ENCODE results near the gene PTGER1. TPM values are rescaled to one million over a fixed set of nuclear protein-coding genes. Genes with fewer than 3 reads are reported as not detected.

The PTGER1 gene
- total and polyA plus RNA-seq, 4 donors = 0.11 to 0.63 (median 0.54) TPM; not detected in 1

DNA sequence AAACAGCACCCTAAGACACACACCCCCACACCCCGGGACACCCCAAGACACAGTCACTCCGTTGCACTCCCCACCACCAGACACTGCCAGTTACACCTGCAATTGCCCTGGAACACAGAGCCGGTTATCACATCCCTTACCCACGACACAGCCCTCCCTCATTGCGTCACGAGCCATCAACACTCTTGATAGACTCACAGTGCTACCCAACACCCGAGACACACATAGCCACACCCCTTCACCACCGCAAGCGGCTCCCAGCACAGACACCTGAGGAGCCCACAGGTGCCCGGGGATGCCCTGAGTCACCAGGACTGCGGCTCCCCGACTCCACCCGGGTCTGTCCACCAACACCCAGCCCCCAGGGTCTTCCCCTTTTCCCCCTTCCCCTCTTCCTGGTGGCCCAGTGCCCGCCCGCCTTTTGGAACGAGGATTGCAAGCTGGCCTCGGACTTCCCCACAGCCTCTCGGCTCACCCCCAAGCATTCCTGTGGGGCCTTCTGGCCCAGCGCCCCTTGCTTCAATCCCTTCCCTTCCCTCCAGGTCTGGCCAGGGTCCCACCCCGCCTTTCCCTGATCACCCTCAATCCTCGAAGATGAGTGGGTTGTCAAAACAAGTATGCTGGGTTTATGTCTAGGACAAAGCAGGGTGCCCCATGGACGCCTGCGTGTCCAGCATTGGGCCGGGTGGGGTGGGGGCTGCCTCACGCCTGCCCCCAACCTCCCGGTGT lies 1.7 kb upstream of the PTGER1 start:
- Histone ChIP-seq H3K36me3 (ENCODE audit: control insufficient read depth, insufficient read depth, low read length) (peaks cover 68% of the 10 kb centered on the region), H3K27ac (ENCODE audit: low read depth, low read length) (no peak overlapping the region), H3K27me3 (ENCODE audit: control insufficient read depth, insufficient read depth, low read length) (peaks cover 29% of the 10 kb centered on the region), H3K4me3 (ENCODE audit: low read depth, low read length) (no peak overlapping the region), H3K4me1 (ENCODE audit: control insufficient read depth, insufficient read depth, low read length) (peaks cover 42% of the 10 kb centered on the region), H3K9me3 (ENCODE audit: control insufficient read depth, insufficient read depth, low read length) (no peaks in the 10 kb centered on the region)
- WGBS (ENCODE audit: insufficient coverage) = 69% methylated on average over 22 of the region's 26 CpGs
- DNase-seq (ENCODE audit: low read depth in 4 of 6, low spot score in 6 of 6) = no peak

DNA sequence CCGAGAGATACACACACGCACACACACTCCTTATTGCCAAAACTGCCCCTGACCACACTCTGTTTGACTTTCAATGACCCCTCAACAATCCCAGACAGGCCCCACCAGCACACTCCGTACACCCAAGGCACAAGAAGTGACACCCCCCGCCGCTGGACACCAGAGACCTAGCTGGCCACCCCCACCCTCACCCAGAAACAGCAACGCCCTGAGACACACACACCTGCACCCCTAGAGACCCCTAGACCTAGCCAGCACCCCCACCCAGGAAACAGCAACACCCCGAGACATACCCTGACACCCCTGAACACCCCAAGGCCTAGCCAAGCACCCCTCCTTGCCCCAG lies 1.1 kb upstream of the PTGER1 start:
- no peak for DNase-seq (ENCODE audit: low read depth in 4 of 6, low spot score in 6 of 6)
- peaks cover 29% of the 10 kb centered on the region for H3K27me3 ChIP-seq (ENCODE audit: control insufficient read depth, insufficient read depth, low read length)
- H3K4me1 ChIP-seq (ENCODE audit: control insufficient read depth, insufficient read depth, low read length) = peaks cover 43% of the 10 kb centered on the region
- H3K27ac ChIP-seq (ENCODE audit: low read depth, low read length) = no peak overlapping the region
- peaks cover 69% of the 10 kb centered on the region for H3K36me3 ChIP-seq (ENCODE audit: control insufficient read depth, insufficient read depth, low read length)
- no peaks in the 10 kb centered on the region for H3K9me3 ChIP-seq (ENCODE audit: control insufficient read depth, insufficient read depth, low read length)
- H3K4me3 ChIP-seq (ENCODE audit: low read depth, low read length) = no peak overlapping the region
- WGBS (ENCODE audit: insufficient coverage) = 97% methylated on average over 4 of the region's 7 CpGs

DNA sequence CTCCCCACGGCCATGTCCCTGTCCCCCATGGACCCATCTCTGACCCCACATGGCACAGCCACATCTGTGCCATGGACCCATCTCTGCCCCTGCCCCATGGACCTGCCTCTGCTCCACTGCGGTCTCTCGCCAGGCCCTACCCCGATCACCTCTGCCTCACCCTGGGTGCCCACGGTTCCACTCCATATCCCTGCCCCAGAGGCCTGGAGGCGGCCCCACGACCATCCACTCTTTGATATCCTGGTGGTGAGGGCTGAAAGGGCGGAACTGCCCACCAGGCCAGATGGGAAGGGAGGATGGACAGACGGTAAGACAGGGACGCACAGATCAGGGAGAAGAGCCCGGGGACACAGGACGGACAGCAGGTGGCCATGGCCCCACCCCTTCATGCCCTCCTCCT lies 327 bp downstream of the PTGER1 start:
- Histone ChIP-seq H3K27ac (ENCODE audit: low read depth, low read length) (no peak overlapping the region), H3K36me3 (ENCODE audit: control insufficient read depth, insufficient read depth, low read length) (peaks cover 73% of the 10 kb centered on the region), H3K4me3 (ENCODE audit: low read depth, low read length) (no peak overlapping the region), H3K4me1 (ENCODE audit: control insufficient read depth, insufficient read depth, low read length) (peaks cover 43% of the 10 kb centered on the region), H3K9me3 (ENCODE audit: control insufficient read depth, insufficient read depth, low read length) (no peaks in the 10 kb centered on the region), H3K27me3 (ENCODE audit: control insufficient read depth, insufficient read depth, low read length) (peaks cover 29% of the 10 kb centered on the region)
- 59% methylated on average over 10 of the region's 12 CpGs for WGBS (ENCODE audit: insufficient coverage)
- no peak for DNase-seq (ENCODE audit: low read depth in 4 of 6, low spot score in 6 of 6)

DNA sequence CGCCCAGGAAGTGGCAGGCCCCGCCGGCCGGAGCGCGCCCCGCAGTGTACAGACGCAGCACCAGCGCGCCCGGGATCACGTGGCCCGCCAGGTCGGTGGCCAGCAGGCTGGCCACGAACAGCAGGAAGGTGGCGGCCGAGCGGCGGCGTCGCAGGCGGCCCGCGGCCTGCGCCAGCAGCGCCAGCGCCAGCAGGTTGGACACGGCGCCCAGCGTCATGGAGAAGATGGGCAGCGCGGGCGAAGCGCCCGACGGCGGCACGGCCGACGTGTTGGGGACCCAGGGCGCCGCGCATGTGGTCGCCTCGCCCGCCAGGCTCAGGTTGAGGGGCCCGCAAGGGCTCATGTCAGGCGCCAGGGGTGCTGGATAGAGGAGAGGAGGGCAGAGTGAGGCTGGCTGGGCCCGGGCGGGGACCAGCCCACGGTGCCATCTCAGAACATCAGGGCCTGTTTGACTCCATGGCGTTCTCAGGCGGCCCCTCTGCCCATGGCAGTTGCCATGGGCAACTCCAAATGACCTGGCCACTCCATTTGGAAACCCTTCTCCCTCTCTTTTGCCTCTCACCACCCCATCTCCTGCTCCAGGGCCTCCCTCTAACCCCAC lies 1.1 kb downstream of the PTGER1 start:
- Histone ChIP-seq H3K27ac (ENCODE audit: low read depth, low read length) (no peak overlapping the region), H3K4me1 (ENCODE audit: control insufficient read depth, insufficient read depth, low read length) (peaks cover 43% of the 10 kb centered on the region), H3K36me3 (ENCODE audit: control insufficient read depth, insufficient read depth, low read length) (peaks cover 73% of the 10 kb centered on the region), H3K4me3 (ENCODE audit: low read depth, low read length) (no peak overlapping the region), H3K27me3 (ENCODE audit: control insufficient read depth, insufficient read depth, low read length) (peaks cover 29% of the 10 kb centered on the region), H3K9me3 (ENCODE audit: control insufficient read depth, insufficient read depth, low read length) (no peaks in the 10 kb centered on the region)
- DNase-seq (ENCODE audit: low read depth in 4 of 6, low spot score in 6 of 6) = peak in 1 of 6 donors; percentile 38
- WGBS (ENCODE audit: insufficient coverage) = 14% methylated on average over 53 of the region's 53 CpGs

DNA sequence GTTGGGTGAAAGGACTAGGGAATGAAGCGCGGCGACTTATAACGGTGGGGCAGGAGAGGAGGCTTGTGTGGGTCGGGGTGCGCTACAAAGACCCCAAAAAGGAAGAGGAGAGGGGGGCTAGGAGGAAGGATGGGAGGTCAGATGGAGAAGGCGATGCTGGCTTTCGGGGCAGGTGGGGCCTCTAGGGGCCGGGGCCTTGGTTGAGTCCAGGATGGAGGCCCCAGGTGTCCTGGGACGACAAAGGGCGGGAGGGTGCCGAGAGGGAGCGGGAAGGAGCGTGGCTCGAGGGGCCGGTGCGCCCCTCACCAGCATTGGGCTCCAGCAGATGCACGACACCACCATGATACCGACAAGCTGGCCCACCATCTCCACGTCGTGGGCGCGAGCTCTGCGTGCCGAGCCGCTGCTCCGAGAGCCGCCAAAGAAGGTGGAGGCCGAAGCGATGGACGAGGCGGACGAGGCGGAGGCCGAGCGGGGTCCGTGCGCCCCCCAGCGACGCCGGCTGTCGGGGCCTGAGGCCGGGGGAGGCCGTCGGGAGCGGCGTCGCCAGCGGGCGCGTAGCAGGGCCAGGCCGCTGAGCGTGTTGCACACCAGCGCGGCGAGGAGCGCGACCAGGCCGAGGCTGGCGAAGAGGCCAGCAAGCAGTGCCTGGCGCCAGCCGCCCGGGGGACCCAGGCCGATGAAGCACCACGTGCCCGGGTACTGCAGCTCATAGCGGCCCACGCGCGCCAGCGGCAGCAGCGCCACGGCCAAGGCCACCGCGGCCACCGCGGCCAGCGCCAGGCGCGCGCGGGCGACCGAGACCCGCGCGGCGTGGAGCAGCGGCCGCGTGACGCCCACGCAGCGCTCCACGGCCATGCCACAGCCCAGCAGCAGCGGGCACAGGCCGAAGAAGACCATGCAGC lies 1.8 kb downstream of the PTGER1 start:
- H3K27ac ChIP-seq (ENCODE audit: low read depth, low read length) = no peak overlapping the region
- H3K9me3 ChIP-seq (ENCODE audit: control insufficient read depth, insufficient read depth, low read length) = no peaks in the 10 kb centered on the region
- peak in 2 of 6 donors; percentile 33 to 40 for DNase-seq (ENCODE audit: low read depth in 4 of 6, low spot score in 6 of 6)
- no peak overlapping the region for H3K4me3 ChIP-seq (ENCODE audit: low read depth, low read length)
- H3K27me3 ChIP-seq (ENCODE audit: control insufficient read depth, insufficient read depth, low read length) = peaks cover 29% of the 10 kb centered on the region
- peaks cover 73% of the 10 kb centered on the region for H3K36me3 ChIP-seq (ENCODE audit: control insufficient read depth, insufficient read depth, low read length)
- 6% methylated on average over 97 of the region's 97 CpGs for WGBS (ENCODE audit: insufficient coverage)
- H3K4me1 ChIP-seq (ENCODE audit: control insufficient read depth, insufficient read depth, low read length) = peaks cover 43% of the 10 kb centered on the region

DNA sequence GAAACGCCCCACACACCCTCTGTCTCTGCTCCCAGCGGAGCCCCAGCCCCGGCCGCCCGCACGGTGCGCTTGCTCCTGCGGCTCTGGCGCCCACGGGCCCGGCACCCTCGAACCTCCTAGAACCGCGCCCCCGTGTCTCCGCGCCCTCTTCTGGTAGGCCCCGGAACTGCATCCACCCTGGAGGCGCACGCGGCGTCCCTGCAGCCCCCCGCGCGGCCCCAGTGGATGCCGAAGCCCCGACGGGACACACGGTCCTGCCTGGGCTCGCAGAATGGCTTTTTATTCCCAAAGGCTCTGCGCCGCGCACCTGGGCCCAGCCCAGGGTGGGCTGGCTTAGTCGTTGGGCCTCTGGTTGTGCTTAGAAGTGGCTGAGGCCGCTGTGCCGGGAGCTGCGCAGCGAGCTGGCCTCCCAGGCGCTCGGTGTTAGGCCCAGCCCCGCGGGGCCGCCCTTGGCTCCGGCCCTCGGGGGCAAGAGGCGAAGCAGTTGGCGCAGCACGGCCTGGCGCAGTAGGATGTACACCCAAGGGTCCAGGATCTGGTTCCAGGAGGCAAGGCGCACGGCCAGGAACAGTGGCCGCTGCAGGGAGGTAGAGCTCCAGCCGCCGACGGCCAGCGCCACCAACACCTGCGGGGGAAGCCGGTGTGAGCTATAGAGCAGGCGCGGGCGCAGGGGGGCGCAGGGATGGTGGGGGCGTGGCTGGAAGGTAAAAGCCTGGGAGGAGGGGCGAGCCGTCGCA lies 2.8 kb downstream of the PTGER1 start:
- Histone ChIP-seq H3K27ac (ENCODE audit: low read depth, low read length) (no peak overlapping the region), H3K9me3 (ENCODE audit: control insufficient read depth, insufficient read depth, low read length) (no peaks in the 10 kb centered on the region), H3K4me1 (ENCODE audit: control insufficient read depth, insufficient read depth, low read length) (peaks cover 34% of the 10 kb centered on the region), H3K36me3 (ENCODE audit: control insufficient read depth, insufficient read depth, low read length) (peaks cover 73% of the 10 kb centered on the region), H3K27me3 (ENCODE audit: control insufficient read depth, insufficient read depth, low read length) (peaks cover 29% of the 10 kb centered on the region), H3K4me3 (ENCODE audit: low read depth, low read length) (no peak overlapping the region)
- DNase-seq (ENCODE audit: low read depth in 4 of 6, low spot score in 6 of 6) = peak in 2 of 6 donors; percentile 73 to 82
- 3% methylated on average over 66 of the region's 66 CpGs for WGBS (ENCODE audit: insufficient coverage)

DNA sequence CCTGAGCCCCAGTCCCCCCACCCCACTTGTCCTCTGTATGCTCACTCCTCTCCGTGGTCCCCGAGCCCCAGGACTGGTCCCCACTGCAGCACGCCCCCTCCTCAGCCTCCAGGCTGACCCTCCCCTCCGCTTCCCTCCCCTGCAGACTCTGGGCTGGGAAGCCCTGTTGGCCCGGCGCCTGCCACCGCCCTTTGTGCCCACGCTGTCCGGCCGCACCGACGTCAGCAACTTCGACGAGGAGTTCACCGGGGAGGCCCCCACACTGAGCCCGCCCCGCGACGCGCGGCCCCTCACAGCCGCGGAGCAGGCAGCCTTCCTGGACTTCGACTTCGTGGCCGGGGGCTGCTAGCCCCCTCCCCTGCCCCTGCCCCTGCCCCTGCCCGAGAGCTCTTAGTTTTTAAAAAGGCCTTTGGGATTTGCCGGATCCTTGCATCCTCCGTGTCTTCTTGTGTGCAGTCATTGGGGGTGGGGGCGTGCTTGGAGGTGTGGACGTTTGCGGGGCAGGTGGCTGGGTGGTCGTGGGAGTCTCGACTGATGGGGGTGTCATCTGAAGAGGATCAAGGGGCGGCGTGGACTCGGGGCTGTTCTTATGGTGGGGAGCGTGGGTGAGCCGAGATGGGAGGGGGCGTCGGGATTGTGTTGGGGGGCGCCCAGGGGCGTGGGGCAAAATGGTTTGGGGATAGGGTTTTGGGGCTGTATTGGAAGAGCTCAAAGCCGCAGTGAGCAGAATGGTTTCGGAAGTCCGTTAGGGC lies 3.5 kb downstream of the PTGER1 start:
- Histone ChIP-seq H3K27me3 (ENCODE audit: control insufficient read depth, insufficient read depth, low read length) (peaks cover 29% of the 10 kb centered on the region), H3K27ac (ENCODE audit: low read depth, low read length) (no peak overlapping the region), H3K9me3 (ENCODE audit: control insufficient read depth, insufficient read depth, low read length) (no peaks in the 10 kb centered on the region), H3K4me1 (ENCODE audit: control insufficient read depth, insufficient read depth, low read length) (peaks cover 33% of the 10 kb centered on the region), H3K4me3 (ENCODE audit: low read depth, low read length) (no peak overlapping the region), H3K36me3 (ENCODE audit: control insufficient read depth, insufficient read depth, low read length) (peaks cover 73% of the 10 kb centered on the region)
- DNase-seq (ENCODE audit: low read depth in 4 of 6, low spot score in 6 of 6) = no peak
- WGBS (ENCODE audit: insufficient coverage) = 70% methylated on average over 43 of the region's 46 CpGs

DNA sequence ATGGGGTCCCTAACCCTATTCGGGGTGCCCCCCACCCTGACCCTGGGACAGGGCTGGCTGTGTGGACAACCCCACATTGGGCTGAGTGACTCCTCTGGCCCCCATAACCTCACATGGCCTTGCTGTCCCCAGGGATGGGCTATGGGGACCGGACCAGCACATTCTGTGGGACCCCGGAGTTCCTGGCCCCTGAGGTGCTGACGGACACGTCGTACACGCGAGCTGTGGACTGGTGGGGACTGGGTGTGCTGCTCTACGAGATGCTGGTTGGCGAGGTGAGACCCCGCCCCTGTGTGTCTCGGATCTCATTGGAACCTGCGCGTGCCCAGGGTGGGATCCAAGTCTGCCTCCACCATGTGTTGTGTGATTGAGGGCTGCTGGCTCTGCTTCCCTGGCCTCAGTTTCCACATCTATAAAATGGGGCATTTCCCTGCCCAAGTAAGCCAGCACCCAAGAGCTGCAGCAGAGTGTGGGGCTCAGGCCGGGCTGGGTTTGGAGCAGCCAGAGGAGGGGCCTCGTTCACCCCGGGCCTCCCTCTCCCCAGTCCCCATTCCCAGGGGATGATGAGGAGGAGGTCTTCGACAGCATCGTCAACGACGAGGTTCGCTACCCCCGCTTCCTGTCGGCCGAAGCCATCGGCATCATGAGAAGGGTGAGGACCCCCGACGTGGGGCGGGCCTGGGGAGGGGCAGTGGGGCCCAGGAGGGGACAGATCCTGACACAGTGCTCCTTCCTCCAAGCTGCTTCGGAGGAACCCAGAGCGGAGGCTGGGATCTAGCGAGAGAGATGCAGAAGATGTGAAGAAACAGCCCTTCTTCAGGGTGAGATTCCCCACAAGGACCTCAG lies 4.9 kb downstream of the PTGER1 start:
- peaks cover 27% of the 10 kb centered on the region for H3K4me1 ChIP-seq (ENCODE audit: control insufficient read depth, insufficient read depth, low read length)
- H3K4me3 ChIP-seq (ENCODE audit: low read depth, low read length) = no peak overlapping the region
- WGBS (ENCODE audit: insufficient coverage) = 93% methylated on average over 20 of the region's 32 CpGs
- peaks cover 23% of the 10 kb centered on the region for H3K27me3 ChIP-seq (ENCODE audit: control insufficient read depth, insufficient read depth, low read length)
- peaks cover 74% of the 10 kb centered on the region for H3K36me3 ChIP-seq (ENCODE audit: control insufficient read depth, insufficient read depth, low read length)
- H3K9me3 ChIP-seq (ENCODE audit: control insufficient read depth, insufficient read depth, low read length) = no peaks in the 10 kb centered on the region
- no peak overlapping the region for H3K27ac ChIP-seq (ENCODE audit: low read depth, low read length)
- no peak for DNase-seq (ENCODE audit: low read depth in 4 of 6, low spot score in 6 of 6)

Measured in spinal cord (tissue), 10 donors.